ENCODE data around the gene SEPTIN8.

- TF ChIP-seq CTCF (conservative IDR thresholded peaks at IDR 0.05 in 1 of 2, IDR thresholded peaks at IDR 0.05 in 1 of 2; ENCODE audit: extremely low read depth in 1 of 2, insufficient read depth in 1 of 2, low read depth in 1 of 2, low read length in 2 of 2) (no peak), EZH2 (IDR thresholded peaks at IDR 0.05; ENCODE audit: borderline replicate concordance, low read length) (no peak)
Measured at GRCh38 chr5:132704875-132705274, 72.2 kb downstream of the SEPTIN8 start.
